GM21723 (cell line): ENCODE results near the gene HOXA3.

ENCODE experiments used
- ATAC-seq: cut with Tn5 transposase; IDR thresholded peaks from one replicate; pipeline ENCODE4 v1.9.1; 2021; ENCODE audit warnings: mild to moderate bottlenecking, moderate library complexity; ENCODE audit not compliant: unreplicated experiment

HOXA3 gene

DNA sequence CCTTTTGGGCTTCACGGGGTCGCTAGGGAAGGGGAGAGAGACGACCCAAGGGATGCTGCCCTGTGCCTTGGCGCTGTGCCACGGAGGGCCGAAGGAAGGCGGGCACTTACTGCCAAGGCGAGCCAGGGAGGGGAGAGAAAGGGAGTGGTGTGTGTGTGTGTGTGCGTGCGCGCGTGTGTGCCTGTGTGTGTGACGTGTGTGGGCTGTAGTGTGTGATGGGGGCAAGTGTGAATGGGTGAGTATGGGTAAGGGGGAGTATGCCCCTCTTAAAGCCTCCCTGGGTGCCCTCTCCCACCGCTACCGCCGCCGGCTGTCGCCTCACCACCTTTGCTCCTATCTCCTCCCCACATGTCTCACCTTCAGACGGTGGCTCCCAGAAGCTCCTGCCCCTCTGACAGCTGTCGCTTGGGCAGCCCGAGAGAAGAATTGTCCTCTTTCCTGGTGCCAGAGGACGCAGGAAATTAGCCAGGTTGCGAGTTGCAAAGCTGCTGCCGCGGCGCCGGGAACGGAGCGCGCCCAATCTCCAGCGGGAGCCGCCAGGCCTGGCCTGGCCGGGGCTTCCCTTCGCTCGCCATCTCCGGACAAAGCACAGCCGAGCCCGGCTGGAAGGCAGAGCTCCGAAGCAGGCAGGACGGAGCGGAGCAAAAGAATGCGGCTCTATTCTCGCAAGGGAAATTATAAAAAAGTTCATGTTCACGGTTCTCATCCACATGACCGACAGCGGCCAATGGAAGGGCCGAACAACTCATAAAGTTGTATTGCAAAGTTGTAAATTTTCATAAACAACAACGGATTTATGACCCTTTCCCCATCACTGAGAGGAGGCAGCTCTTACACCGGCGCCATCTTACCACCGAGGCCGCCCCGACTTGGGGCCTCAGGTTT, at the start of gene HOXA3:
Gene HOXA3, minus strand, starts transcription at position 653 of the 885 bp plus-strand sequence. CDS start 41,943 bp downstream, outside the sequence.
- ATAC-seq, result no peak

DNA sequence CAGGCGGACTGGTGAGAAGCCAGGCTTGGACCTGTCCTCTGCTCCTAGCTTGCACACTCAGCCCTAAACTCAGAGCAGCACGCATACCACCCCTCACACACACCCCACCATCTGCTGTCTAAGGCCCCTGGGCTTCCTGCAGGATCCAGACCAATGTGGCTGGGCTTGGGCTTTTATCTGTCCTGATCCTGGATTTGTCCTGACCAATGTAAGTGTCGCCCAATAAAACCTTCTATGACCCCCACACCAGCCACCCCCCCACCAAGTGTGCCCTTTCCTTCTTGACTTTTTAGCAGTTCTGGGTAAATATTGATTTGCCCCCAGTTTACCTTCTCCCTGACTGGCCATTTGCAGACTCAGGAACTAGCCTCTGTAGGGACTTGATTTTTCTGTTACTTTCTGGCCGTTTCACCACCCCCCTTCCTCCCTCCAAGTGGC, 49.2 kb upstream of the HOXA3 start:
- no peak for ATAC-seq

DNA sequence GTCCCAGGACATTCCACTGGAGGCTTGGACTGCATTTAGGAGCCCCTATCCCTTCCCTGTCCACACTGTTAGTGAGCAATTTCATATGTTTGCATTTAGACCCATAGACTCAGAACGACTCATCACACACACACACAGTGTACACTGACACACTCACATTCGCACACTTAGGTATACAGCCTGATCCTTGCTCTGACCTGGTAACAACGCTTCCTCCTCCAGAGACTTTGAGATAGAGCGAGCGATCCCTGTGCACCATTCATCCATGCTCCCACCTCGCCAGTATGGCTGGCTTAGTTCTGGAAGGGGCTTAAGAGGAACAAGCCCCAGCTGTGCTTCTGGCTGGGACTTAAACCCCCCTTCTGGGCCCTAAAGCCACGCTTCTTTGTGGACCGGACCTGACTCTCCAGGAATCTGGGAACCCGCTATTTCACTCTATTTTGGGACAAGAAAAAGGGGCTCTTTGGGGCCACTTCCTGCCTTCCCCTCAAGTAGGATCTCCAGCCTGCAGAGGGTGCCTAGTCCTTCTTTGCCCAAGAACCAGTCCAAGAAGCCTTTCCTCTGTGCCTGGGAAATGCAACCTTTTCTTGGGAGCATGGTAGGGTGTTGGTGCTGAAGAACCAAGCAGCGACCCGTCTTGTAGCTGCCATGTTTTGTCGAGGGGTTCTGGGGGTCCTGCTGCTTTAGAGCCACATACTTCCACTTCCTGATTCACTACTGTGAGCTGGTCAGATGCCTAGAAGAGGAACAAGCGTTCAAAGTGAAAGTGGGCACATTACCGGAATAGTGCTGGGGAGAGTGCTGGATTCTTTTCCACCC, 48.6 kb upstream of the HOXA3 start:
- ATAC-seq, result no peak

DNA sequence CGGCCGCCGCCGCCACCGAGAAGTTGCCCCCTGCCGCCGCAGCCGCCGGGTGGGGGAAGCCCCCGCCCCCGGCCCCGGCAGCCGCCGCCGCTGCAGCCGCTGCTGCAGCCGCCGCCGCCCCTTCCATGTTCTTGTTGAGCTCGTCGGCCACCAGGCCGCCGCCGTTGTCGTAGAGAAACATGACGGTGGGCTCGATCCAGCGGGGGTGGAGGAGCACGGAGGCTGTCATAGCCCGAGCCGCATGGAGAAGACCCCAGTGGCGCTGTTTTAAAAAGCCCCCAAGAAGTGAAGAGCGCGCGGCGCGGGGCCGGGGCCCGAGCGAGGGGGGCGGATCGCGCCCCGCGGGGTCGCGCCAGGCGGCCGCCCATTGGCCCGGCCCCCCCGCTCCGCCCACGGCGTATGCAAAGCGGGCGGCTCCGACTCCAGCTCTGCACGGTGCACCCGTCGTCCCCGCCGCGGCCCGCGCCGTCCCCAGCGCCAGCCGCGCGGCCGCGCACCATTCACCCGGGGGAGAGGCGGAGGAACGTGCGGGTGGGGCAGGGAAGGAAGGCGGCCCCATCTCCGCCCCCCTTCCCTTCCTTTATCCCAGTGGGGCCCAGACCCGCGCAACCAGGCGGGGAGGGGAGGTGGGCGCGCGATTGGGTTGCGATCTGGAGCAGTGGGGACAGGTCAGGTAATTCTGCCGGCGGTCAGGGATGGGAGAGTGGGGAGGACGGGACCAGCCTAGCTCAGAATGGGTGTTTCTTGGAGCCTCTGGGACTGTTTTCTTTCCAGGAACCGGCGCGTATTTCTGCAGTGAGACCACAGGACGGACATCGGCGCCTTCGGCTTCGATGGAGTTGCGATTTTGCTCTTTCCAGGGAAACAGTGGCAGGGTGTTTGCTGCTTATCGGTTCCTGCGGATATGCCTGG, 47.7 kb upstream of the HOXA3 start, which contains the start of gene HOXA13:
Gene HOXA13, minus strand, starts transcription at position 243 of the 912 bp plus-strand sequence. Its CDS starts 14 bp downstream, at position 229.
- no peak for ATAC-seq

DNA sequence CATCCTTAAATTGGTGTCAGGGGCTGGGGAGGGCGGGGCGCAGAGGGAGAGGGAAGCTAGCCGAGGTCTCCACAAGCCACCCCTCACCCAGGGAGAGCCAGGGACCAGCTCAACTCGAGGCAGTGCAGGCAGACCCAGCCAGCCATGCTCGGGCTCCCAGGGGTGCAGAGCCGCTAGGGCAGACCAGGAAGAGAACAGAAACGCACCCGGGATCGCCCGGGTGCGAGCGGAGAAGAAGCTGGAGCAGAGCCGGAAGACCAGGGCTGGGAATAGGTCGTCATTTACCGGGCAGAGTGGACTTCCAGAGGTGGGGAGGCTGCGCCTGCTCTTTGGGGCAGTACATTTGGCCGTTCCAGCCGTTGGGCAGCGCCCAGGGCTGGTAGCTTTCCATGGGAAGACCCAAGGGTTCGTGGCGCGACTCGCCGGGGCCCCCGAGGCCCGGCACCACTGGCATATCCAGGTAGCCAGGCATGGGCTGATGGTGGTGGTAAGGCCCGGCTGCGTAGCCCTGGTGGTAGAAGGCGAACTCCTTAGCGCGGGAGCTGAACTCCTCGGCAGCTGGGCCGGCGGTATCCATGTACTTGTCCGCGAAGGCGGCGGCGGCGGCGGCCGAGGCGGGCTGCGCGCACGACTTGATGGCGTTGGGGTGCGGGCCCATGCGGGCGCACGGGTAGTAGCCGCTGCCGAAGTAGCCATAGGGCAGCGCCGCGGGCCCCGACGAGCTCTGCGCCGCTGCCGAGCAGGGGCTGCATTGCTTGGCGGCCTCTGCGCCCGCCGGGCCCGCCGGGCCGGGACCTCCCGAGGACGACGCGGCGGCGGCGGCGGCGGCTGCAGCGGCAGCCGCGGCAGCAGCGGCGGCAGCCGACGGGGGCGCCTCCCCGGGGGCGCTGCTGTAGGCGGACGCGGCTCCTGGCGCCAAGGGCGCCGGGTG, 46.8 kb upstream of the HOXA3 start:
- ATAC-seq, result no peak

DNA sequence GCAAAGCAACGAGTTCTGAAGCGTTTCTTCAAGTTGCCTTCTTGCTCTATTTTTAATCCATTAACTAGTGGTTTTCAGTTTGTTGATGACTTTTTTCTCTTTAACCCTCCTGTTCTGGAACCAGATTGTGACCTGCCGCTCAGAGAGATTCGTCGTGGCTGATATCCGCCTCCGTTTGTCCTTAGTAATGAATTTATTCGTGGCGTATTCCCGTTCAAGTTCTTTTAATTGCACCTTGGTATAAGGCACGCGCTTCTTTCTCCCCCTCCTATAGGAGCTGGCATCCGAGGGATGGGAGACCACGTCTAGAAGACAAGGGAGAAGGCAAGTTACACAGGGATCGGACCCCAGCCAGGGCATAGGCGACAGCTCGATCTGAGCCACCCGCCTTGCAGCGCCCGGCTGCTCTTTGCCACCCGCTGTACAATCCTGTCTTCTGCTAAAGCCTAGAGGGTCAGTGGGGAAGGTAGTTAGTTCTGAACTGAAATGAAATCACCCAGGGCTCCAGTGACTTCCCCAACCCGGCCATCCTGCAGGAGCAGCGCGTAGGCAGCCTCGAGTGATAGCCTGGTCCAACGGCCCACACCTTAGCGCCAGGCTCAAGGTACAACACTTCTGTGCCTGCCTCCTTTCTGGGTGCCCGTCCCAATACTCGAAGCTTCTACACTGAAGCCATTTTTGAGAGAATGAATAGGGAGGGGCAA, 45.9 kb upstream of the HOXA3 start:
- no peak for ATAC-seq

DNA sequence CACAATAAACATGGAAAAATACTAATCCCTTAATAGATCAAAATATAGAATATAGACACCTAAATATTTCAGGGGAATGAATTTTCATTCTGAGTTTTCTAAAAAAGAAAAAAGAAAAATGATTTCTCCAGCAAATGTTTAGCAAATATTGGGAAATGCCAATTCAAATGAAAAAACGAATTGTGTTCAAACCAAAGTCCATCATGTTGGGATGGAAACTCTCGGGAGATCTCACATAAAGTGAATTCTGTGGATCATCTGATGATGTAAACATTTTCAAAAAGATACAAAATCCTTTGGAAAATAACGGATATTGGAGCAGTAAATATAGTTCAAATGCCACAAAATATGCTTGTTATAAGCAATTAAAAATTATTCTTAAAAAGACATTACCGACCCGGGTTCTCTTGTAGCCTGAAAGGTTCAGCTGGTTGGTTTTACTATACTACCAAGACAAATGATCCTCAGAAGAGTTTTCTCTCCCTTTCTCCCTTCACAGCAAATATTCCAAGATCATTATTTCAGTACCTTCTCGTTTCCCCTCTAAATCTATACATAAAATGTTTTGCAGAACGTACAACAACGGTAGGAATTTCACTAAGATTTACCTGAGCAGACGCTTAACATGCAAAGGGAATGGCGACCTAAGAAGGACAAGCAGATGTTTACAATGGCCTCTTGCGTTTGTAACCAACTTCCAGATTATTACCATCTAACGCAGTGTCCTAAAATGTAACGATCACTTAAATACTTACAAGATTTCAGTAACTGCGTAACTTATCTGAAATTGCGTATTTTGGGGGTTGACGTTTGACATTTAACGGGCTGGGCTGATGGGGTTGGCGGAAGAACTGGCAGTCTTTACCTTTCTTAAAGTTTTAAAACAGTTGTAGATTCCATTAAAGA, 45.0 kb upstream of the HOXA3 start:
- ATAC-seq, result no peak

DNA sequence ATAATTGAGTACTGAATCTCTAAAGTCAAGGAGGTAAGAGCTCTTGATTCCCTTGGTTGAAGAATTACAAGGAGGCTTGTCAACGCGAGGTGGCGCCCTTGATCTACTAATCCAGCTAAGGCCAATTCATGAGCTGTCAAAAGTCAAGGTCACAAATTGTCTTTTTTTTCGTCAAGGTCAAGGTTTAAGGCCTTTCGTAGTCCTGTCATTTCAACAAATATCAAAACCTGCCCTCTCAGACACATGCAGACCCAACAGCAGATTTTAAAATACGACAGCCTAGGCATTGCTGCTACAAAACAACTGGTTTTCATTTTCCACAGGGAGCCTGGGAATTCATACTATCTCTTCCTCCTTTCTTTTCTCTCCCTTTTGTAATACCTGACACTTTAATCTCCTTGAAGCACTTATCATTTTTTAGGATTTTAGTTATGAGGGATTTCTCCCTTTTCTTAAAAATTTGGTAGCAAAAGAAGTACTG, 43.9 kb upstream of the HOXA3 start:
- no peak for ATAC-seq

DNA sequence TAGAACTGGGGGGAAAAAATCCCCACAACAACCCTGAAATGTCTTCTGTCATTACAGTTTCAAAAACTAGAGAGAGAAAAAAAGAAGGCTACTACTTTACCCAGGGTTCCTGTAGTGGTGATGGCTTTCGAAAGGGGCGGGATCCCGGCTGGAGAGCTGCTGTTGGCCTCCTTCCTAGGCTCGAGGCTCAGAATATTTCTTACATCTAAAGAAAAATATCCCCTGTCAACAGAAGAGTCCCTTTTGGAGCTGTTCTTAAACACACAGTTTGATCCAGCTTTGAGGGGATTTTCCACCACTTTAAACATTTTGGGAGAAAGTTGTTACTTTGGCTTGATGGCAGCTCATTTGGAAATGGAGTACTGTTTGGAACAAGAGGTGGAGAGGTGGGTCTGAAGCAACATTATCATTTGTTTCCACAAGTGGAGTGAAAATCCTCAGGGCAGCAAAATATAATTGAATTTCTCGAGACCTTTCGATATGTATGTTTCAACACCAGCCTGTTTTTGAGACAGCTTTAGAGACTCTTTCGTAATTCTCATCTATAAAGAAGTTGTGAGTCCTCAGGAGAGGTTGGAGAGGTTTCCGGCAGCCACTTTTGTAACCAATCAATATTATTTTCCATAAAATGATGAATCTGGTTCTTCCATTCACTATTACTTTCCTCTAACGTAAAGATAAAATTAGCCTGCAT, 42.5 kb upstream of the HOXA3 start:
- no peak for ATAC-seq

DNA sequence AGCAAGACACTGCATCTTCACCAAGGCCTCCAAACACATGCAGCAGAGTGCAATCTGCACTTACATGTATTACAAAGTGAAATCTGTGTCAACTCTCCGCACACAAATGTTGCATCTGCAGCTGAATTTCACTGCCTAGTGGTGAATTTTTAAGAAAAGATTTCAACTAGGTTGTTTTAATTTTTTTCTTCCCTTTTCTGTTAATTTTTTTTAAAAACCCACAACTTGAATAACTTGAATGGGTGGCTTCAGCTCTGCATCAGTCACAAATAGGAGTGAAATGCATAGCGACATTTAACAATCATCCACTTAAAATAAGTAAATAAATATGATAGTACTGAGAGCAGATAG, 41.6 kb upstream of the HOXA3 start:
- ATAC-seq, result no peak

DNA sequence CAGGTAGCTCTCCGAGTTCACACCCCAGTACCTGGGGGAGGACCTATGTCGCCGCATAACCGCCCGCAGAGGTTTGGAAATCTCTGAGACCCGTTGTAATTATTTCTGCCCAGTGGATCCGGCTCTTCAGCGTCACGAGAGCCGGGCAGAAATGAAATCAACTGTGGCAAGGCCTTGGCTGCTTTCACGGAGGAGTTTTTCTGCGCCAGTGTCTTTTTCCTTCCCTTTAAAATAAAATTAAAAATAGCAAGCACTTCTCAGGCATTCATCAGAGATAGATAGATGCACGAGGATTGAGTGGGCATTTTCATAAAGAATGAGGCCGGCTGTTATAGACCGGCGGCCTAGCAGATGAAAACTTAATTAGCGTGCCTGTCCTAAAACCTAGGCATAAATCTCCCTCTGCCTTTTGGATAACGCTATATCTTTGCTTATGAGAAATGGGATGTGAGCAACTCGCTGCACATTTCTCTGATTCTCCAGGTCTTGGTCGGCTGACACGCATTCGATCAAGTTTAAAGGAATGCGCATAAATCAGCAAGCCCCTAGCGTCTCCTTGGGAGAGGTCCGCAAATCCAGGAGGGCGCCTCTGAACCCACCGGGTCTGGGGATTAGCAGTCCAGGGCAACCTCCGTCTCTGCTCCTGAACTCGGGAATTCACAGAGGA, 41.1 kb upstream of the HOXA3 start:
- ATAC-seq, result no peak

DNA sequence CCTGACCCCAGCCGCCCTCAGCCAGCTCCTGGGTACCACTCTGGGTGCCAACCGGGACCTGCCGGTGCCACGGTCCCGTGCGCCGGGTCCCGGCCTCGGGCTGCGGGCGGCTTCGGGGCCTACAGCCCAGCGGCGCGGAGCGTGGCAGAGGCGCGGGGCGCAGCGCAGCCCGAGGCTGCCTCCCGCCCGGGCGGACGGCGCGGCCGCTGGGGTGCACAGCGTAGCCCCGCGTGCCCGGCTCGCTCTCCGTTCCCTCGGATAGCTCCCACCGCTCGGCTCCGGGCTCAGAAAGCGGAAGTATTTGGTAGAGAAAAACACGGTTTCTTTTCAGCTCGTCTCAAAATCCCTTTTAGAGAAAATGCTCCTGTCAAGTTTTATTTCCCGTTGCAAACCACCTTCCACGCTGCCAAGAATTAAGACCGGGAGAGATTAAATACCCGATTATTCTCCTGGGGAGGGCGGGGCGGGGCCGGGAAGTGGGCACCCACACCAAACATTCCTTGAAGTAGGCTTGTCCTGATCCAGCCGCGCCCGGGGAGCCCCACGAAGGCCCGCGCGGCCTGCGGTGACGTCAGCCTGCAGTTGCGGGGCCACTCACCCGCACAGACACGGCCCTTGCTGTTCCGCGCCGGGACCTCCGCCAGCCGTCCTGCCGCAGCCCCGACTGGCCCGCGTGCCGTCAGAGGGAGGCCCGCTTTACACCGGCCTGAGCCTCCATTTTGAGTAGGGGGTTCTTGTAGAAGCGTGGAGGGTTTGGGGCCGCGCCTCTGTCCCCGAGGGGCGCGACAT, 40.4 kb upstream of the HOXA3 start:
- ATAC-seq, result no peak

DNA sequence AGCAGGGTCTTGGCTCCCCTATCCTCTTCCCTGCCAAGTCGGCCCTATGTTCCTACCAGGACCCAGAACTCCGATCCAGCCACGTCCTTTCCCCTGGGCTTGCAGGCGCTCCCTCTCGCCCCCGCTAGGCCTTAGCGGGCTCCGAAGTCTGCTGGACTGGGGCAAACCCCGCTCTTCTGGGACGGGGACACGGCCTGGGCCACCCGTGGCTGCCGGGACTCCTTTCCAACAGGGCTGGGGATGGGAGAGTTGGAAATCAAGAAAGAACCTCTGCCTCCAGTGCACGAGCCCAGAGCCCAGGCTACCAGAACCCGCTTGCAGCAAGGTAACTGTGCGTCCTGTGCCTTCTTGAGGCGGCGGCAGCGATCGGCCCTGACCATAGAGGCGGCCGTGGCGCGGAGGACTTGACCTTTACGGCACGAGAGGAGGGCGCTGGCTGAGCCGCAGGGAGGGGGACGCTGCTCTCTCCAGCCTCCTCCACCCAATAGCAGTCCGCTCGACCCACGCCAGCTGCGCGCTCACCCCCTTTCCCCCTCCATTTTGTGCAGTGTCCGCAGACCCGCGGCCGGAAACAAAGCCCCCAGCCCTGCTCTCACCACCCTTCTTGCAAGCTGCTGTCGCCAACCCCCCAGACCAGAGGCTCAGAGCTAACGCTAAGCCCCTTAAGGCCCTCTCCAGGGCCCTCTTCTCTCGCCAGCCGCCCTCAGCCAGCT, 39.6 kb upstream of the HOXA3 start:
- no peak for ATAC-seq

DNA sequence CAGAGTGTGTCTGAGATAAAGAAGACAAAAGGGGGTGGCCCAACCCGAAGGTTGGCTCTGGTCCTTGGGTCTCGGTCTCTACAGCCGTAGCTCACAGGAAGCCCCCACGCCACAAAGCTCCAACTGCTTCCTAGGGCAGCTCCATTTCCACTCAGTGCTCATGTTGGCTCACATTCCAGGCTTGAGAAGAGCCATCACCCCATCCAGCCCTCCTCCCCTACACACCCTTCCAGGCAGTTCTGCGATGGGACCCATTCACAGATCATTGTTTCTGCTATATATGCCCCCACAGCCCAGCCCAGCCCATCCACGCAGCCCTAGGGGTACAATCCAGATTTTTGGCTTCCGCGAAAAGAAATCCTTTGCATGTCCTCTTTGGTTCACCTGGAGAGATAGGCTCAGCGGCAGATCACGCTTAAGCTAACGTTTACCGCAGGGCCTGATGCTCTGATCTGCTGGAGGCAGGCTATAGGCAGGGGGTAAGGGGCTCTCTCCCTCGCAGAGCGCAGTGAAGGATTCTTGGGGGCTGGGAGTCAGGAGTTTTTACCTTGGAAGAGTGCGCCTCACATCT, 38.9 kb upstream of the HOXA3 start:
- no peak for ATAC-seq
